Muscle of leg (tissue), 11 donors: Measurements from ENCODE around the gene TNRC18. TPM values are rescaled to one million over a fixed set of nuclear protein-coding genes. Genes with fewer than 3 reads are reported as not detected.

Source experiments
- DNase-seq: peaks from one replicate; pipeline ENCODE4 v3.0.0; 2013
- H3K27ac ChIP-seq: one replicate; pipeline ENCODE4 v1.5.1; 2013; ENCODE audit warnings: mild to moderate bottlenecking, low read length, control low read depth
- H3K27me3 ChIP-seq: one replicate; pipeline ENCODE4 v1.6.1; 2013; ENCODE audit warnings: low read length; ENCODE audit not compliant: control insufficient read depth, insufficient read depth
- H3K36me3 ChIP-seq: one replicate; pipeline ENCODE4 v1.6.1; 2013; ENCODE audit warnings: low read length; ENCODE audit not compliant: control insufficient read depth, insufficient read depth
- H3K4me1 ChIP-seq: one replicate; pipeline ENCODE4 v1.6.1; 2013; ENCODE audit warnings: low read length; ENCODE audit not compliant: control insufficient read depth, insufficient read depth
- H3K4me3 ChIP-seq: one replicate; pipeline ENCODE4 v1.5.1; 2013; ENCODE audit warnings: low read length, control low read depth
- H3K9me3 ChIP-seq: replicated peaks from 2 replicates; pipeline ENCODE4 v1.6.1; 2013; ENCODE audit warnings: low read depth, low read length; ENCODE audit not compliant: control insufficient read depth
- WGBS: methylation state at CpG from one replicate; pipeline ENCODE4 v1.1.5; 2013; ENCODE audit warnings: missing lambda C conversion rate; ENCODE audit not compliant: insufficient coverage; 5-methylcytosine and 5-hydroxymethylcytosine counted together
- polyA plus RNA-seq, 8 donors: library from polyadenylated mRNA; unstranded; fragments of 120-200 nt; gene quantifications; one replicate each; pipeline versions ENCODE4 v1.2.1 to v1.2.3, GENCODE V29; 2013; ENCODE audit warnings: inconsistent platforms in 1 of 8, low replicate concordance in 1 of 8; ENCODE audit not compliant: insufficient read length in 8 of 8, insufficient read depth in 1 of 8
- total RNA-seq: library from RNA; stranded (reverse); fragments of 120-200 nt; gene quantifications from one replicate; pipeline ENCODE4 v1.2.4, GENCODE V29; 2013

Gene TNRC18
- total and polyA plus RNA-seq, 9 donors = 18.3 to 81.3 (median 56.6) TPM

- Histone ChIP-seq H3K27ac (no peak overlapping the region), H3K9me3 (no peaks in the 10 kb centered on the region), H3K36me3 (peaks cover 60% of the 10 kb centered on the region), H3K27me3 (no peaks in the 10 kb centered on the region), H3K4me1 (no peaks in the 10 kb centered on the region), H3K4me3 (no peak overlapping the region)
- DNase-seq = no peak
- WGBS = 70% methylated on average over 54 of the region's 64 CpGs
Observed at GRCh38 chr7:5388905-5389433, 34.7 kb downstream of the TNRC18 start.

DNA sequence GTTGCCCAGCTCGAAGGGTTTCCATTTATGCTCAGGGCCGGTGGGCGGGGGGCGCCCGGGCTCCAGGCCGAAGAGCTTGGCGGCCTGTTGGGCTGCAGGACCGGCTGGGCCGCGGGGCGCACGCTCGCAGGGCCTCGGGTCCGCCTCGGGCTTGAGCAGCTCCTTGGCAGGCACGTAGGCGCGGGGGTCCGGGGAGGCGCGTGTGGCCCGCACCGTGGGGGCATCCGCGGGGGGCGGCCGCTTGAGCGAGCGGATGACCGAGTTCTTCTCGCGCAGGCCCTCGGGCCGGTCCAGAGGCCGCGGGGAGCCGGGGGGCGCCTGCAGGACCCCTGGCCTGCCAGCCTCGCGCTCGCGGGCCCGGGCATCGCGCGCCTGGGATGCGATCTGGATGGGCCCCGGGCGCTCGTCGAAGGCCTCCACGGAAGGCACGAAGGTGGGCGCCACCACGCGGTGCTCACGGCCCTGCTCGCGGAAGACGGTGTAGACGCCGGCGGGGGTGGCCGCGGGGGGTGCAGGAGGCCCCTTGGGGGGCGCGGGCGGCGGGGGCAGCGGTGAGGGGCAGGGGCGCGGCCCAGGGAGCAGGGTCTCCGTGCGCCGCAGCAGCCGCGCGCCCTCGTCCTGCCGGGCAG, 35.2 kb downstream of the TNRC18 start:
- Histone ChIP-seq H3K27me3 (no peaks in the 10 kb centered on the region), H3K36me3 (peaks cover 54% of the 10 kb centered on the region)

DNA sequence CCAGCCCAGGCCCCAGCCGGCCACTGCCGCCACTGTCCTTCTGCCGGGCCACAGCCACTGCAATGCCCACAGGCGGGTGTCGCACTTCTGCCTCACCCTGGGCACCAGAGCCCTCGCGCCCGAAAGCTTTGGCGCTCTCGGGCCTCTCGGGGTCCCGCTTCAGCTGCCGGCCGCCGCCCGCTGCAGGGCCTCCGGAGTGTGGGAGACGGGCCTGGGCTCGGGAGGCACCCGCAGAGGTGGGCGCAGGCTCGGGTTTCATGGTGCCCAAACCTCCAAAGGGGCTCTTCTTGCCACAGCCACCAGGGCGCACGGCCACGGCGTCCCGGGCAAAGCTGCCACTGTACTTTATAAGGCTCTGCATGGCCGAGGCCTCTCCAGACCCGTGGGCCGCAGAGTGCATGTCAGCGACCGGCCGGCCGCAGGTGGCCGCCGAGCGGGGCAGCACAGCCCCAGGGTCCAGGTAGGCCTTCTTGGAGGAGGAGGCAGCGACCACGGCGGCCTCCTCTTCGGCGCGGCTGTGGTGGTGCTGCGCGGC, 35.9 kb downstream of the TNRC18 start:
- no peak for DNase-seq
- H3K27me3 ChIP-seq = no peaks in the 10 kb centered on the region
- no peaks in the 10 kb centered on the region for H3K9me3 ChIP-seq
- H3K36me3 ChIP-seq = peaks cover 48% of the 10 kb centered on the region
- H3K27ac ChIP-seq = no peak overlapping the region
- H3K4me3 ChIP-seq = no peak overlapping the region
- H3K4me1 ChIP-seq = peaks cover 4% of the 10 kb centered on the region
- 94% methylated on average over 42 of the region's 45 CpGs for WGBS

More for the DNA sequence above, 35.2 kb downstream of the TNRC18 start:
- Histone ChIP-seq H3K4me3 (no peak overlapping the region), H3K27ac (no peak overlapping the region), H3K4me1 (no peaks in the 10 kb centered on the region), H3K9me3 (no peaks in the 10 kb centered on the region)
- WGBS = 85% methylated on average over 78 of the region's 81 CpGs
- DNase-seq = no peak

DNA sequence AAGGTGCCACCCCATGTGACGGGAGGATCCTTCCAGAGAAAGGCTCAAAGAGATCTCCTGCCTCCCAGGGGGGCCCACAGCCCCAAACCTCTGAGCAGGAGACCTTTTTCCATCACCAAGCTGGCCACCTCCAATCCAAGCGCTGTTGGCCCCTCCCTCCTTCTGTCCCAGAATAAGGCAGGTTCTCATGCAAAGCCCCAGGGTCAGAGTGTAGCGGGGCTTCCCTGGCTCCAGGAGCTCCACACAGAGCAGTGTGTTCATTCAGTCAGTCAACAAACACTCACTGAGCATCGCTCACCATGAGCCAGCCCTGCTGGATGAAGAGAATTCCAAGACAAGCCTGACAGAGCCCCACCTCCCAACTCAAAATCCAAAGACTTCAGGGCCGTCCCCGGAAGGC, 39.0 kb downstream of the TNRC18 start:
- no peak overlapping the region for H3K4me3 ChIP-seq
- H3K4me1 ChIP-seq = peaks cover 17% of the 10 kb centered on the region
- H3K27ac ChIP-seq = no peak overlapping the region
- WGBS = 92% methylated on average over 4 of the region's 6 CpGs
- H3K27me3 ChIP-seq = no peaks in the 10 kb centered on the region
- peaks cover 33% of the 10 kb centered on the region for H3K36me3 ChIP-seq
- H3K9me3 ChIP-seq = no peaks in the 10 kb centered on the region
- no peak for DNase-seq

- Histone ChIP-seq H3K4me1 (peaks cover 17% of the 10 kb centered on the region), H3K27me3 (no peaks in the 10 kb centered on the region), H3K36me3 (peaks cover 28% of the 10 kb centered on the region), H3K4me3 (no peak overlapping the region), H3K9me3 (no peaks in the 10 kb centered on the region), H3K27ac (no peak overlapping the region)
- no peak for DNase-seq
- 79% methylated on average over 9 of the region's 16 CpGs for WGBS
Observed at GRCh38 chr7:5383314-5384098, 40.1 kb downstream of the TNRC18 start.

- no peak overlapping the region for H3K27ac ChIP-seq
- no peaks in the 10 kb centered on the region for H3K9me3 ChIP-seq
- WGBS = 44% methylated on average over 7 of the region's 20 CpGs
- peaks cover 17% of the 10 kb centered on the region for H3K4me1 ChIP-seq
- no peaks in the 10 kb centered on the region for H3K27me3 ChIP-seq
- no peak overlapping the region for H3K4me3 ChIP-seq
- peak; percentile 68 for DNase-seq
- peaks cover 28% of the 10 kb centered on the region for H3K36me3 ChIP-seq
Observed at GRCh38 chr7:5382281-5382892, 41.2 kb downstream of the TNRC18 start.

- Histone ChIP-seq H3K4me3 (no peak overlapping the region), H3K9me3 (no peaks in the 10 kb centered on the region), H3K36me3 (peaks cover 32% of the 10 kb centered on the region), H3K27ac (no peak overlapping the region), H3K27me3 (no peaks in the 10 kb centered on the region), H3K4me1 (peaks cover 17% of the 10 kb centered on the region)
- DNase-seq = no peak
- WGBS = 68% methylated on average over 8 of the region's 11 CpGs
Observed at GRCh38 chr7:5381071-5381772, 42.4 kb downstream of the TNRC18 start.

GRCh38 chr7:5380350-5381070, 43.1 kb downstream of the TNRC18 start:
- peaks cover 39% of the 10 kb centered on the region for H3K36me3 ChIP-seq

DNA sequence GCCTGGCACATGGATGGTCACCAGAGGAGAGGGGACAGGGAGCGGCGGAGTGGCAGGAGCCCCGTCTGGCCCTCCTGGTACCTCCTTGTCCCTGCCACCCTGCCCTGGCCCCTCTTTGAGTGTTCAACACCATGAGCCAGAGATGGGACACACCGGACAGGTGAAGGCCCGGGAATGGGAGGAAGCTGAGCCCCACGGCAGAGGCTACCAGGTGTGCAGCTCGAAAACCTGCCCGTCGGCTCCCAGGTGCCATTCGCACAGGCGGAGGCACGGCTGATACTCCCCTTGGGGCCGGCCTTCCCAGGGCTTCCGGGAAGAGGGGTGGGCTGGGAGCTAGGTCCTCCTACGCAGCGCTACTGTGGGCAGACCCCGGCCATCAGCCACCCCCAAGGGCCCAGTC, 44.1 kb downstream of the TNRC18 start:
- no peak overlapping the region for H3K27ac ChIP-seq
- no peak for DNase-seq
- no peaks in the 10 kb centered on the region for H3K27me3 ChIP-seq
- H3K36me3 ChIP-seq = peaks cover 40% of the 10 kb centered on the region
- H3K9me3 ChIP-seq = no peaks in the 10 kb centered on the region
- WGBS = 77% methylated on average over 6 of the region's 17 CpGs
- H3K4me1 ChIP-seq = peaks cover 17% of the 10 kb centered on the region
- H3K4me3 ChIP-seq = no peak overlapping the region

More at GRCh38 chr7:5380350-5381070, 43.1 kb downstream of the TNRC18 start:
- Histone ChIP-seq H3K9me3 (no peaks in the 10 kb centered on the region), H3K4me1 (peaks cover 17% of the 10 kb centered on the region), H3K27me3 (no peaks in the 10 kb centered on the region), H3K27ac (no peak overlapping the region), H3K4me3 (no peak overlapping the region)
- 82% methylated on average over 20 of the region's 20 CpGs for WGBS
- no peak for DNase-seq
